HFF-Myc (cell line): ENCODE data around the gene MRPL55.

Experiments used
- DNase-seq: peaks from one replicate; pipeline ENCODE4 v3.0.0-alpha.2; 2011; ENCODE audit warnings: low read depth; ENCODE audit errors: extremely low read depth
- H3K4me3 ChIP-seq: replicated peaks from 2 replicates; pipeline ENCODE4 v1.5.1; 2011; ENCODE audit warnings: low read depth, mild to moderate bottlenecking, control low read depth, low read length
- CTCF ChIP-seq: IDR thresholded peaks from 2 replicates; pipeline ENCODE4 v1.5.1; 2012; ENCODE audit warnings: mild to moderate bottlenecking, low read depth, low read length, control low read depth; ENCODE audit errors: missing control alignments

MRPL55 gene

DNA sequence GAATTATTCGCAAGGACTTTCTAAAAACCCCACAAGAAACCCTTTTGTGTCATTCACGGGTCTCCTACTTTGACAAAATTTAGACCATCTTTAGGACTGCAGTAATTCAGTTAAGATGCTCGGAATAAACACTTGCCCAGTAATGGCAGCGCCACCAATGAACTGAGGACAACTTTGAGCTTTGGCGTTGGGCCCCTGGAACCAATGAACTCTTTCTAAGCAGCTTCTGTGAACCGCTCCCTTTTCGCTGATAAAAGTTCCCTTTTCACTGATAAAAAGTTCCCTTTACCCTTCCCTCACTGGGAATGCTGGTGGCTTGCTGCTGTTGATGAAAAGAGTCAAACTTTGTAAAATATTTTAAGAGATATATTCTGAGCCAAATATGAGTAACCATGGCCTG is 1.5 kb upstream of the MRPL55 start:
- TF ChIP-seq CTCF = no peak
- no peak for DNase-seq
- no peak overlapping the region for H3K4me3 ChIP-seq

DNA sequence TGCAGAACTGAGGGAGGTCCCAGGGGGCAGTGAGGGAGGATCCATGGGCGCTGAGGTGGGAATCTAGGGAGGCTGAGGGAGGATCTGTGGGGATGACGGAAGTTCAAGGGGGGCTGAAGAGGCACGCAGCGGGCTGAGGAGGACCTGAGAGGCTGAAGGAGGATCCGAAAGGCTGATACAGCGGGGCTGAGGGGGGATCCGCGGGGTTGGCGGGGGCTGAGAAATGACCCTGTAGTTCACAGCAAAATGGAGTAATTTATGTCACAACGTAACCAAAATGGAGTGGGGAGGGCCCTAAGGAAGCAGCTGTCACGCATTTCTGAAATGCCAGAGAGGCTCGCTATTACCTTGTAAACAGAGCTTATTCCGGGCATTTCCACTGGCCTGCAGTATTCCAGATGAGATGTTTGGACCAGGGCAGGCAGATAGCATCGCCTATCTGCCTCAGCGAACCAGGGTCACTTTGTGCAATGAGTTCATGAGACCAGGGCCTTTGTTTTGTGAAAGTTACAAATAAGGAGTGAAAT is 926 bp upstream of the MRPL55 start:
- TF ChIP-seq CTCF = no peak
- peak overlapping the region; percentile 99 for H3K4me3 ChIP-seq
- no peak for DNase-seq

- peak overlapping the region; percentile 99 for H3K4me3 ChIP-seq
- no peak for DNase-seq
- TF ChIP-seq CTCF = no peak
Measured at GRCh38 chr1:228108742-228109072, 392 bp downstream of the MRPL55 start.

GRCh38 chr1:228108055-228108690 is 926 bp downstream of the MRPL55 start:
- DNase-seq = no peak
- peak overlapping the region; percentile 99 for H3K4me3 ChIP-seq
- no peak for TF ChIP-seq CTCF

DNA sequence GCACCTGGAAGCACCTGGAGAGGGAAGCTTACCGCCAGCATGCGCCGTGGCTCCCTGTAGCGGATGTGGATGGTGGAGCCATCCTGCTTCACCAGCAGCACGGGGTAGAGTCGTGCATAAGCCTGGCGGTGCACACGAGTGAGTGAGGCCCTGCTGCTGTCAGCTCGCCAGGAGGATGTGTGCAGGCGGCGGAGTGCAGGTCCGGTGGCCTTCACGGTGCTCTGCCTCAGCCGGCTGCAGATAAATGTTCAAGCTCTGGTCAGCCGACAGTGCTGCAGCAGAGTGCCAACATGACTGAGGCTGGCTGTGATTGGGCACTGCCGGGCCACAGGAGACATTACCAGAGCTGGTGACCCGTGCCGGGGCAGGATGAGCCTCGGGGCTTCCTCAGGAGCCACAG is 1.5 kb downstream of the MRPL55 start:
- no peak for TF ChIP-seq CTCF
- no peak for DNase-seq
- H3K4me3 ChIP-seq = peak overlapping the region; percentile 99

GRCh38 chr1:228106800-228107054 is 2.4 kb downstream of the MRPL55 start:
- TF ChIP-seq CTCF = no peak
- no peak for DNase-seq

More at GRCh38 chr1:228106800-228107054, 2.4 kb downstream of the MRPL55 start:
- no peak overlapping the region for H3K4me3 ChIP-seq
